Heart left ventricle (tissue), 16 donors: Measurements from ENCODE around the gene RFPL3. TPM values are rescaled to one million over a fixed set of nuclear protein-coding genes. Genes with fewer than 3 reads are reported as not detected.
A peak's percentile ranks its signal among the peaks of the same experiment; 100 is the strongest.

ENCODE experiments used
- ATAC-seq, 4 donors: fragments of 200-7000 bp; cut with Tn5 transposase; one replicate each; pipeline ENCODE4 v1.9.1; 2020 to 2022; ENCODE audit warnings: moderate library complexity in 4 of 4, mild to moderate bottlenecking in 3 of 4, moderate number of reproducible peaks in 1 of 4
- DNase-seq, 5 donors: peaks; one replicate each; pipeline ENCODE4 v3.0.0-alpha.2; 2020
- H3K27ac ChIP-seq, 12 donors: fragments of 200-600 bp; sonication (generic) in 4 of 12; one replicate each; pipeline versions ENCODE4 v1.5.0 to v1.8.0; 2016 to 2022; ENCODE audit warnings: mild to moderate bottlenecking in 2 of 12
- H3K27me3 ChIP-seq, 9 donors: fragments of 200-600 bp; sonication (generic) in 2 of 9; one replicate each; pipeline versions ENCODE4 v1.5.1 to v1.8.0; 2016 to 2022; ENCODE audit warnings: mild to moderate bottlenecking in 3 of 9
- H3K36me3 ChIP-seq, 9 donors: fragments of 200-600 bp; sonication (generic) in 2 of 9; one replicate each; pipeline versions ENCODE4 v1.5.0 to v1.8.0; 2018 to 2022; ENCODE audit warnings: mild to moderate bottlenecking in 2 of 9
- H3K4me1 ChIP-seq, 12 donors: fragments of 200-600 bp; sonication (generic) in 4 of 12; one replicate each; pipeline versions ENCODE4 v1.5.0 to v1.8.0; 2016 to 2022; ENCODE audit warnings: mild to moderate bottlenecking in 3 of 12
- H3K4me3 ChIP-seq, 12 donors: fragments of 200-600 bp; sonication (generic) in 4 of 12; one replicate each; pipeline versions ENCODE4 v1.5.0 to v1.8.0; 2017 to 2022; ENCODE audit warnings: mild to moderate bottlenecking in 9 of 12, moderate library complexity in 4 of 12
- H3K9me3 ChIP-seq, 12 donors: fragments of 200-600 bp; sonication (generic) in 4 of 12; one replicate each; pipeline versions ENCODE4 v1.5.0 to v1.8.0; 2016 to 2022; ENCODE audit warnings: mild to moderate bottlenecking in 1 of 12
- CTCF ChIP-seq, 12 donors: fragments of 200-600 bp; sonication (generic) in 4 of 12; IDR thresholded peaks; one replicate each; pipeline versions ENCODE4 v1.5.0 to v1.8.0; 2018 to 2022; ENCODE audit warnings: antibody characterized with exemption in 12 of 12, mild to moderate bottlenecking in 5 of 12
- POLR2A ChIP-seq, 2 donors: fragments of 450-650 bp; IDR thresholded peaks; one replicate each; pipeline ENCODE4 v1.6.1; 2017; ENCODE audit warnings: antibody characterized with exemption in 2 of 2, mild to moderate bottlenecking in 2 of 2, moderate library complexity in 2 of 2
- WGBS, 4 donors: extraction: QIAGEN DNeasy Blood & Tissue Kit in 2 of 4; methylation state at CpG; one replicate each; pipeline versions ENCODE4 v1.1.5 to v1.1.7; 2013 to 2018; 5-methylcytosine and 5-hydroxymethylcytosine counted together
- intact Hi-C, 10 donors: fragments of 100-400 bp; cut with DNase I; formaldehyde crosslinking; loops; one replicate each; pipeline versions ENCODE4 v1.11.1 to v1.14.2; 2022
- polyA plus RNA-seq, 2 donors: library from polyadenylated mRNA; stranded (reverse); fragments of 200-250 nt; gene quantifications; one replicate each; pipeline ENCODE4 v1.2.3, GENCODE V29; 2013
- total RNA-seq, 9 donors: library from RNA; depleted of rRNA in 2 of 9; stranded (reverse); fragments of >200 nt in 2 of 9; fragmentation: NEBNext Ultra II Directional in 3 of 9; extraction: Animal tissue kit (Norgen Biotek cat#: 25700) in 3 of 9; gene quantifications; one replicate each; pipeline versions ENCODE4 v1.1.0 to v1.2.4, GENCODE V29; 2016 to 2023
- donor health status: ischemic (EF 13 %, LVEDD 7.1; RV severe dilation, severe dysfunction).
- donor health status: healthy with polysubstance abuse.
- donor health status: DM: no; HTN: yes; CAD: no.
- donor health status: DM: no; HTN: no; CAD: no.
- donor health status: ischemic (EF 25% LVEDD 6.9; RV normal size, moderate dysfunction).
- donor health status: ischemic (EF 25% LVEDD 5.7; RV mildly dilated, moderate dysfunction).
- donor health status: healthy.
- donor health status: DM: yes; HTN: yes; CAD: no.
- donor health status: ischemic (EF 35%, LVEDD 5.7; RV mildly dilated, moderate dysfunction).
- donor health status: nonischemic (EF 11% LVEDD 7.7; RV severe dilation, severe dysfunction).
- donor health status: DM: yes; HTN: yes; CAD: no.
- donor health status: PGD.
- donor health status: ischemic (EF 29% LVEDD 5.4; RV normal size, mild dysfunction).
- donor health status: nonischemic (EF 23%, LVEDD 6.1; RV moderate dilation, normal function).

The RFPL3 gene
- total and polyA plus RNA-seq, 11 donors: not detected

- H3K27me3 ChIP-seq: peaks cover 0 to 7% (median 0%) of the 10 kb centered on the region in 9 donors
- WGBS, 4 donors: 80 to 86% (median 83%) methylated on average over 7 of the region's 7 CpGs
- no peaks in the 10 kb centered on the region for H3K36me3 ChIP-seq
- H3K9me3 ChIP-seq: no peaks in the 10 kb centered on the region
- no peaks in the 10 kb centered on the region for H3K4me1 ChIP-seq
- TF ChIP-seq POLR2A (IDR thresholded peaks at IDR 0.05): no peak
- no peak for TF ChIP-seq CTCF (IDR thresholded peaks at IDR 0.05)
- intact Hi-C loops: loop anchor here in 1 of 10 donors (5.0 to 10.0 kb wide), 2 partner anchors 174 to 401 kb away; no protein-coding TSS in a partner anchor
- no peak overlapping the region for H3K27ac ChIP-seq
- ATAC-seq (peak in 1 of 4 donors; percentile 18), DNase-seq (no peak)
- H3K4me3 ChIP-seq: no peak overlapping the region
Observed at GRCh38 chr22:32375678-32376450, 18.2 kb downstream of the RFPL3 start.

DNA sequence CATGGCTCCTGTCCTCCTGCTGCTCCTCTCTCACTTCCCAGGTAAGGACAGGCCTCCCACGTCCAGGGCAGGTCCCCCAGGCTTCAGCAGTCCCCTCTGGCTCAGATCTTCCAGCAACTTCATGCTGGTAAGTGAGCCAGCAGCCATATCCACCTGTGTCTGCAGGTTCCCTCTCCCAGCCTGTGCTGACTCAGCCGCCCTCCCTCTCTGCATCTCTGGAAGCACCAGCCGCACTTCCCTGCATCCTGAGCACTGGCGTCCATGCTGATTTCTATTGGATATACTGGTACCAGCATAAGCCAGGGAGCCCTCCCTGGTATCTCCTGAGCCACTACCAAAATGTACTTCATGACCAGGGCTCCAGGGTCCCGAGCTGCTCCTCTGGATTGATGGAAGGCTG is 19.0 kb downstream of the RFPL3 start:
- Histone ChIP-seq H3K36me3 (no peaks in the 10 kb centered on the region), H3K4me1 (no peaks in the 10 kb centered on the region), H3K9me3 (no peaks in the 10 kb centered on the region), H3K4me3 (no peak overlapping the region), H3K27ac (no peak overlapping the region), H3K27me3 (peaks cover 0 to 7% (median 0%) of the 10 kb centered on the region in 9 donors)
- TF ChIP-seq CTCF (IDR thresholded peaks at IDR 0.05) (no peak), POLR2A (IDR thresholded peaks at IDR 0.05) (no peak)
- ATAC-seq (no peak), DNase-seq (no peak)
- WGBS, 4 donors: 72 to 77% (median 75%) methylated on average over 4 to 5 of the region's 5 CpGs
- intact Hi-C loops: loop anchor here in 1 of 10 donors (5.0 to 10.0 kb wide), 2 partner anchors 174 to 402 kb away; no protein-coding TSS in a partner anchor

DNA sequence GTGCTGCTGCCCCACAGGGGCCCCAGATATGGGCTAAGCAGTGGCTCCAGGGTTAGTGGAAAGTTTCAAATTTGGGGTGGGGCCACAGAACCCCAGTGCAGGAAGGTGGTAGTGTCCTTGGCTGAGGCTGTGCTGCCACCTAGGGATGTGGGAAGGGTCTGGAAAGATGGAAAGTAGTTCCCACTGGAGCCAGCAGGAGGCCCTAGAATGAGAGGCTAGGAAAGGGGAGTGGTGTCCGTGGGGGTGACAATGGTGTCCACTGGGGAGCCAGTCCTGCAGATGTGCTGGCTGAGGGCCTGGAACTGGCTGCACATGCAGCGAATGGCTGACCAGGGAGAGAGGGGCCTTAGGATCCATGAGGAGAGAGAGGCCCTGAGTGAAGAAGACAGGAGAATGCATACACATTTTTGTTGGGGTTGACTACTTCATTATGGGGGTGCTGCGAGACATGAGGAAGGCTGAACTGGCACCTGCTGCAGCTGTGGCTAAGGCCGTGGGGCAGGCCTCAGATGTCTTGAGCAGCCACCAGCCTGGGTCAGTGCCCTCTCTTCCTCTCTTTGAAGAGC is 21.1 kb downstream of the RFPL3 start:
- Histone ChIP-seq H3K27ac (no peak overlapping the region), H3K4me1 (no peaks in the 10 kb centered on the region), H3K27me3 (no peaks in the 10 kb centered on the region), H3K36me3 (no peaks in the 10 kb centered on the region), H3K4me3 (no peak overlapping the region), H3K9me3 (no peaks in the 10 kb centered on the region)
- TF ChIP-seq CTCF (IDR thresholded peaks at IDR 0.05) (peak in 11 of 12 donors; percentile 19 to 63 (median 39)), POLR2A (IDR thresholded peaks at IDR 0.05) (no peak)
- WGBS, 4 donors: 35 to 53% (median 43%) methylated on average over 3 to 4 of the region's 4 CpGs
- DNase-seq (no peak), ATAC-seq (peak in 3 of 4 donors; percentile 48 to 61 (median 60))
- intact Hi-C loops: loop anchor here in 1 of 10 donors (5.0 to 10.0 kb wide), 2 partner anchors 176 to 404 kb away; no protein-coding TSS in a partner anchor

- no peak for DNase-seq
- intact Hi-C loops: loop anchor here in 1 of 10 donors (10.0 kb wide), 1 partner anchor 276 kb away; no protein-coding TSS in a partner anchor
- 66 to 72% (median 70%) methylated on average over 5 of the region's 5 CpGs for WGBS, 4 donors
Observed at GRCh38 chr22:32380991-32381390, 23.3 kb downstream of the RFPL3 start.

More at GRCh38 chr22:32380991-32381390, 23.3 kb downstream of the RFPL3 start:
- Histone ChIP-seq H3K4me1 (no peaks in the 10 kb centered on the region), H3K36me3 (peaks cover 0 to 9% (median 5%) of the 10 kb centered on the region in 9 donors), H3K27ac (no peak overlapping the region), H3K27me3 (no peaks in the 10 kb centered on the region), H3K4me3 (no peak overlapping the region), H3K9me3 (no peaks in the 10 kb centered on the region)
- TF ChIP-seq CTCF (IDR thresholded peaks at IDR 0.05): no peak
- TF ChIP-seq POLR2A (IDR thresholded peaks at IDR 0.05): no peak
- no peak for ATAC-seq
